Tongue (tissue), 2 donors: Measurements from ENCODE around the gene CDK4. TPM values are rescaled to one million over a fixed set of nuclear protein-coding genes. Genes with fewer than 3 reads are reported as not detected.
"Not testable (repeated sequence)": the region's sequence is repeated elsewhere in the genome, so short reads cannot be mapped to it uniquely, and the experiment has no call there.

Experiments used
- DNase-seq: peaks from one replicate; pipeline ENCODE4 v3.0.0-alpha.2; 2015
- total RNA-seq: library from RNA; depleted of rRNA; stranded (reverse); fragments of >200 nt; gene quantifications from one replicate; pipeline ENCODE4 v1.2.3, GENCODE V29; 2014

The CDK4 gene
- total RNA-seq, 1 donor from 2014 or later: 140 TPM

DNA sequence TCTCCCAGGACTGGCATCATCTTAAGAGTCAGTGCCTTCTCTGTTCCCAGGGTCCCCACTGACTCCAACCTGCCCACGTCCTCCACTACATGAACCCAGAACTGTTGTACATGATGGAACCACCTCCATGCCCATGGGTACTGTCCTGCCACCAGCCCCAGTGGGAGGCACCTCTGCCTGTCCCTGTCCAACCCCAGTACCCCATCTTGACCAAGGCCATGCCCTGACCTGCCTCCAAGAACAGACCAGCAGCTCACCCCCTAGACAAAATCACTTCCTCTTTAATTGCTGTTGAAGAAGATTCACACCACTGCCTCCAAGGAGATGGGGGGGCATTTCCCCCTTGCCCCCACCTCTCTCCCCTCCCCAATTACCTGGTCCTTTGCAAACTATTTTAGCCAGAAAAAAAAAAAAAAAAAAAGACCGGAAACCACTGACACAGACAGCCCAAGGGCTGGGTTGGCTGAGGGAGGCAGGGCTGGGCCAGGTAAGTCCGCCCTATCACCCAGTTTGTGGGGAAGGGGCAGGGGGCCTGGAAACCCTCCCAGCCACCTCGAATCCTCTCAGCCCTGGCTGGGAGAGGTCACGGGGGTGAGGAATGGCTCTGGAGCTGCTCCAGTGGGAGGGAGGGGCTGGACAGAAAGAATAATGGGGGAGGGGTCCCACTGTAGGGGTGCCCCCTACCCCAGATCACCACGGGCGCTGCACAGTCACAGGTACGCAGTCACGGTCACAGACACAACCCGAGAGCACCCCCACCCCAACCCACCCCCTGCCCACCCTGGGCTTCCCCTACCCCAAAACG, 27.0 kb downstream of the CDK4 start:
- DNase-seq: no peak

DNA sequence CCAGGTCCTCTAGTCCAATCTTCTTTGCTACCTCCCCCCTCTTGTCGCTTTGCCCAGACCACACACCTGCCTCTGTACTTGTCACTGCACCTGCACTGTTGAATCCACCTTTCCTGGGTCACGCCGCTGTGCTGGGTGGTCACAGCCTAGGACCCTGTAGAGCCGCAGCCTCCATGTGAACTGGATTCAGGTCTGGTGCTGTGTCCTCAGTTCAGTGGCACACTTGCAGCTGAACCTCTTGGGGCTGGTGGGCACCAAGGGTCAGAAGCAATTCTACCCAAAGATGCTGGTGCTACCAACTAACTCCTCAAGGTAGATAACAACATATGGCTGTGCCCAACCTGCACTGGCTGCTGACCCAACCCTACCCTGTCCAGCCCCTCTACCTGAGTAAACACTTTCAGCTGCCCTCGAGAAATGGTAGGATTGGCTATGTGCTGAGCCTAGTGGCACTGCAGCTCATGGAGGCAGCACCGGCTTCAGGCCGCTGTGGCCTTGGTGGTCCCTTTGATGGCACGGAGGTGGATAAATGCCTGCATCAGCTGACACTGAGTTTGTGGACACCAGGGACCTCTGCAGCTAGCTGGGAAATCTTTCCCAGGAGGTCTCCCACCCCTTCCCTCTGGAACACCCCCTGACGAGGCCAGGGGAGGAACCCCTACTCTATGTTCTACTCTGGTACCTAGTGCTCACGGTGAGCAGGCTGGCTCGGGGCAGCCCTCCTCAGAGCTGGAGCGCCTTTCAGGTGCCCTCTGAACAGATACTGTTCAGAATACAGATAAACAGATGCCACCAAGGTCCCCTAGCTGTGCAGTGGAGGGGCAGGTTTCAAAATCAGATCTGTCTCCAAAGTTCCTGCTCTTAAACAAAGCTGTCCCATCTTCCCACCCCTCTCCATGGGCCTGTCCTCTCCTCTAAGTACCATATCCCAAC, 27.8 kb downstream of the CDK4 start:
- no peak for DNase-seq

DNA sequence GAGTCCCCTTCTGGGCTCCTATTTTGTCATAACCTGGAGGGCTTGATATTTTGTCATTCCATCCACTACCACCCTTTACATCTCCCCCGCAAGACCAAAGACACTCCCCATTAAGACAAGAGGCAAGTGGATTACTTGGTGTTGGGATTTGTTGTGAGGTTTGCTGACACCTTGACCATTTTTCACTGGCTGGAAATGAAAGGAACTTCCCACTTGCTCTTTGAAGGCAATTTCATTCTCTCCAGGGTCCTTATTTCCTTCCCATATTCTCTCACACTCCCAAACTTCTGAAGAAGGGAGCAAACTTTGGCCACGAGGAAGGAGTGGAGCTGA, 28.5 kb downstream of the CDK4 start:
- no peak for DNase-seq

DNA sequence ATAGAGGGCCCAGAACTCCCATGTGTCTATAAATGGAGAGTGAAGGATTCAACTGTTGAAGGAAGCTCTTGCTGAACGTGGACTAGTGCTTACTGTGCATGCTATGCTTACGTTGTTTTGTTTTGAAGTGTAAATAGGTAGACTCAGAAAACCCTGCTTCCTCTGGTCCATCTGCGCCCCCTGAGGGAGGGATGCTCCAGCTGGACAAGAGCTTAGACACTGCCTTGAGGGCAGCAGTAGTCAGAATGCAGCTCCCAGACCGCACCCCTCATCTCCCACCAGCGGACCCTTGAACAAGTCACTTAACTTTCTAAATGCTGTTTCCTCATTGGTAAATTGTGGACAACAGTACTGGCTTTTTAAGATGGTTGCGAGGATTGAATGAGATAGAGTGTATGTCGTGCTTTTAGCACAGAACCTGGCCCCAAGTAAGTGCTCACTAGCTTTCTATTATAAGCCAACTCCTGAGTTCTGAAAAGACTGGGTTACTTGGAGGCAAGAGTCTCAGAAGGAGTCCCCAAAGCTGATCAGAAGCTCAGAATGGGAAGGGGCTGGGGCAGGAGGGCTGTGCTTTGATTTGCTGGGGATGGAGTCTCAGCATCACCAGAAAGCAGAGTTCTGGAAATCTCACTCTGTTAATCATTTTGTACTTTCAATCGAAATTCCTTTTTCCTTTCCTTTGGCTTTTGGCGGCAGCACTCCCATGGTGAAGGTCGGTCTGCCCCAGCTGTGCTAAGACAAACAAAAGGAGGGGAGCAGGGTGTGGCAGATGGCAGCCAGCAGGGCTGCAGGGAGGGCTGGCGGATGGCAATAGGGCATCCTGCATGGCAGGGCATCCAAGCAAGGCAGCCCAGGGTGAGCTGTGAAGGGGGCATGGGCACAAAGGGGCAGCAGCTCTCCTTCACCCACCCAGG, 29.1 kb downstream of the CDK4 start:
- no peak for DNase-seq

DNA sequence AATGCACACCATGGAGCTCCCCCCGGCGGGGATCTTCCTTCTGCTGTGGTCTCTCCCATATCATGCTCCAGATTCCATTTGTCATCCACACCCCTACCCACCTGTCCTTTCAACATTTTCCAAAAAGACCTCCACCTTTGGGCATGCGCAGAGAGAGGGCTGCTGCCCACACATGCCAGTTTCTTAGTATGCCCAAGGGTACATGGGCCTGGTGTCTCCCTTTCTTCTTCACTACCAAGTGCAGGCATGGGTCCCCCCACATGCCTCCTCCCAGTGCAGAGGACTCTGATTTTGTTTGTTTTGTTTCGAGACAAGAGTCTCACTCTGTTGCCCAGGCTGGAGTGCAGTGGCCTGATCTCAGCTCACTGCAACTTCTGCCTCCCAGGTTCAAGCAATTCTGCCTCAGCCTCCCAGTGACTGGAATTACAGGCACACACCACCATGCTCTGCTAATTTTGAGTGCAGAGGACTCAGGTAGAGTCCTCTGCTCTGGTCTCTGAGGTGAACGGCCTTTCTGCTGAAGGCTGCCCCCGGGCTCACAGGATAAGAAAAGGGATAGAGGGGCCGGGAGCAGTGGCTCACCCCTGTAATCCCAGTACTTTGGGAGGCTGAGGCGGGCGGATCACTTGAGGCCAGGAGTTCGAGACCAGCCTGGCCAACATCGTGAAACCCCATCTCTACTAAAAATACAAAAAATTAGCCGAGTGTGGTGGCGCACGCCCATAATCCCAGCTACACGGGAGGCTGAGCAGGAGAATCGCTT, 30.1 kb downstream of the CDK4 start:
- DNase-seq: not testable (repeated sequence)

DNA sequence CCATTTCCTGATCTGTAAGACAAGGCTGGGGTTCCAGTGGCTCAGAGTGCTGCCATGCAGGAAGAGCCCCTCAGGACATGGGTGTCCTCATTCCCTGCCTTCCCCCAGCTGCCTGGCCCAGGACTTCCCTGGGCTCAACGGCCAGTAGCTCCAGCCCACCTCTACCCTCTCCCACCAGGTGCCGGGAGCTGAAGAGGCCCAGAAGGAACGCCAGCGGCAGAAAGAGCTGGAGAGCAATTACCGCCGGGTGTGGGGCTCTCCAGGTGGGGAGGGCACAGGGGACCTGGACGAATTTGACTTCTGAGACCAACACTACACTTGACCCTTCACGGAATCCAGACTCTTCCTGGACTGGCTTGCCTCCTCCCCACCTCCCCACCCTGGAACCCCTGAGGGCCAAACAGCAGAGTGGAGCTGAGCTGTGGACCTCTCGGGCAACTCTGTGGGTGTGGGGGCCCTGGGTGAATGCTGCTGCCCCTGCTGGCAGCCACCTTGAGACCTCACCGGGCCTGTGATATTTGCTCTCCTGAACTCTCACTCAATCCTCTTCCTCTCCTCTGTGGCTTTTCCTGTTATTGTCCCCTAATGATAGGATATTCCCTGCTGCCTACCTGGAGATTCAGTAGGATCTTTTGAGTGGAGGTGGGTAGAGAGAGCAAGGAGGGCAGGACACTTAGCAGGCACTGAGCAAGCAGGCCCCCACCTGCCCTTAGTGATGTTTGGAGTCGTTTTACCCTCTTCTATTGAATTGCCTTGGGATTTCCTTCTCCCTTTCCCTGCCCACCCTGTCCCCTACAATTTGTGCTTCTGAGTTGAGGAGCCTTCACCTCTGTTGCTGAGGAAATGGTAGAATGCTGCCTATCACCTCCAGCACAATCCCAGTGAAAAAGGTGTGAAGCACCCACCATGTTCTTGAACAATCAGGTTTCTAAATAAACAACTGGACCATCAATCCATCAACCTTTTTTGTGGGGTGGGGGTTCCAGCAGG, 31.2 kb downstream of the CDK4 start:
- DNase-seq: no peak

DNA sequence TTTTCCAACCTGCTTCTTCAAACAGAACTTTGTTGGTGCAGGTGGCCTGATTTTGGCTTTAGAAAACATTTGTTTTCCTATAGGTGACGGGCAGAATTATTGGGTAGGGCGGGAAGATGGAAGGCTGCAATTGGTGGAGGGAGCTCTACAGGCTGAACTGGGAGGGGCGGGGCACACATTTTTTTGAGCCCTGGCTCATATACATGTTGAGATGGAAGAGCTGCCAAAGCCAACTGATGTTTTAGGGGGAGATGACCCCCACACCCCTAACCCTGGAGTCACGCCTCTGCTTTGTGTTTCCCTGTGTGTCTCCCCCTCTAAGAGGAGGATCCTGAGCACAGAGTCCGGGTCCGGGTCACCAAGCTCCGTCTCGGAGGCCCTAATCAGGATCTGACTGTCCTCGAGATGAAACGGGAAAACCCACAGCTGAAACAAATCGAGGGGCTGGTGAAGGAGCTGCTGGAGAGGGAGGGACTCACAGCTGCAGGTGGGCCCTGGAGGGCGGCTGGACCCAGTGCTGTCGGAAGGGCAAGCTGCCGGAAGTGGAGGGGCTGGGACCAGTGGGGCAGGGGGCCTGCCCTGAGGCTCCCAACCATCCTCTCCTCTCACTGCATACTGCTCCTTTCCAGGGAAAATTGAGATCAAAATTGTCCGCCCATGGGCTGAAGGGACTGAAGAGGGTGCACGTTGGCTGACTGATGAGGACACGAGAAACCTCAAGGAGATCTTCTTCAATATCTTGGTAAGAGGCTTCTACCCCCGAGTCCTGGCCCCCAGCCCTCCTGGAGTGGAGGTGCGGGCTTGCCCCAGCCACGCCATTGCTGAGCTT, 32.1 kb downstream of the CDK4 start:
- DNase-seq: no peak

DNA sequence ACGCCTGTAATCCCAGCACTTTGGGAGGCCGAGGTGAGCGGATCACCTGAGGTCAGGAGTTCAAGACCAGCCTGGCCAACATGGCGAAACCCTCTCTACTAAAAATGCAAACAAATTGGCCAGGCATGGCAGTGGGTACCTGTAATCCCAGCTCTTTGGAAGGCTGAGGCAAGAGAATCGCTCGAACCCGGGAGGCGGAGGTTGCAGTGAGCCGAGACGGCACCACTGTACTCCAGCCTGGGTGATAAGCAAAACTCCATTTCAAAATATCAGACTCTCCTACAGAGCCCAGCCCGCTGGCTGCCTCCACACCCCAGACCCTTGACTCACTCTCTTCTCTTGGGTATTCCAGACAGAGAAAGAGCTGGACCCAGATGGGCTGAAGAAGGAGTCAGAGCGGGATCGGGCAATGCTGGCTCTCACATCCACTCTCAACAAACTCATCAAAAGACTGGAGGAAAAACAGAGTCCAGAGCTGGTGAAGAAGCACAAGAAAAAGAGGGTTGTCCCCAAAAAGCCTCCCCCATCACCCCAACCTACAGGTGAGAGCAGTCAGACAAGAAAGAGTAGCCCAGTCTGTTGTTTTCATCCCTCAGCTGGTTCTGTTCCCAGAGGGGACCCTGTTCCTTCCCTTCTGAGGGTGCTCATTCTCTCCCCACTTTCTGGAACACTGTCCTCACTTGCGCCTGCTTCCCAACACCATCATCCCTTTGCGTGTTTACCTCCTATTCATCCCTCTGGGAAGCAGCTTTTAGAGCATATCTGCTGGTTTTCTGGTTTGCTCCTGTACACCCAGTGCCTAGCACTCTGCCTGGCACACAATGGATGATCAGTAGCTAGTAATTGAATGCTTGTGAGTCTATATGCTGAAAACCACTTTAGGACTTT, 33.2 kb downstream of the CDK4 start:
- no peak for DNase-seq

DNA sequence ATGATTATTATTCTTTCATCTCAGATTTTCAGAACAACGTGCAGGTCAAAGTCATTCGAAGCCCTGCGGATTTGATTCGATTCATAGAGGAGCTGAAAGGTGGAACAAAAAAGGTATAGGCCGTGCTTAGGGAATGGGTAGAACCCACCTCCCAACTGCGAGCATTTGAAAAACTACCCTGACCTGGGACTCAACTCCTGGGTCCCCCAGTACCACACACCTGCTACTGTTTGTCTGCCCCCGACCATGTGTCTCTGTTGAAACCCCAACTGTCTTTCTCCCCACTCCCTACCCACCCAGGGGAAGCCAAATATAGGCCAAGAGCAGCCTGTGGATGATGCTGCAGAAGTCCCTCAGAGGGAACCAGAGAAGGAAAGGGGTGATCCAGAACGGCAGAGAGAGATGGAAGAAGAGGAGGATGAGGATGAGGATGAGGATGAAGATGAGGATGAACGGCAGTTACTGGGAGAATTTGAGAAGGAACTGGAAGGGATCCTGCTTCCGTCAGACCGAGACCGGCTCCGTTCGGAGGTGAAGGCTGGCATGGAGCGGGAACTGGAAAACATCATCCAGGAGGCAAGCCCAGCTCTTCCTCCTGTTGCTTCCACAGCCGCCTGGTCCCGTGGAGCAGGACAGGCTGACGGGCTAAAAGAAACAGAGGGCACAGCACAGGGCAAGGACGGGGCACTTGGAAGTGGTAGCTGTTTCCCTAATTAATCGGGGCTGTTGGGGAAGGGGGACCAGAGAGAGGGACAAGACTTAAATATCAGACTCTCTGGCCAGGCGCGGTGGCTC, 34.1 kb downstream of the CDK4 start:
- no peak for DNase-seq

DNA sequence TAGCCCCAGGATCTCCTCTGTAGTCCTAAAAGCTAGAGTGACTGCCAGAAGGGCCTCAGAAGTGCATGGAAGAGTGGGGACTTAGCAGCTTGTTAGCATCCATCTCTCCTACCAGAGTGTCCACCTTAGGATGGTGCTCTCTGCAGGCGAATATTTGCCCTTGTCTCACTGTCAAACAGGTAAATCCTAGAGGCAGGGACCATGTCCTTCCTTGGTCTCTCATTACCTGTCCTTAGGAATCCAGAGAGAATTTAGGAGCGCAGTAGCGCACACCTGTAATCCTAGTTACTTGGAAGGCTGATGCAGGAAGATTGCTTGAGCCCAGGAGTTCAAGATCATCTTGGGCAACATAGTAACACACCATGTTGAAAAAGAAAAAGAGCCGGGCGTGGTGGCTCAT, 35.0 kb downstream of the CDK4 start:
- no peak for DNase-seq

DNA sequence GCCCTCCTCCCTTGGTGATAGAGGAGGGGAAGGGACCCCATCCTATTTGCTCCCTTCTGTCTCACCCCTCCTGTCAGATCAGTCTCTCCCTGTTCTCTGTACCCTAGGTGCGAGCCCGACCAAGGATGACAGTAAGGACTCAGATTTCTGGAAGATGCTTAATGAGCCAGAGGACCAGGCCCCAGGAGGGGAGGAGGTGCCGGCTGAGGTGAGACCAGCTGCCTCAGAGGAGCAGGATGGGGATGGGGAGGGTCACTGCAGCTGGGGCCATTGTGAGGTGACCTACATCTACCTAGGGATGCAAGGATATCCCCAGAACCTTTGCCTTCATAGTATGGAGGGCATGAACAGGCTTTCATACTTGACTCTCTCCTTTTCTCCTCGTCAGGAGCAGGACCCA, 35.8 kb downstream of the CDK4 start:
- no peak for DNase-seq

DNA sequence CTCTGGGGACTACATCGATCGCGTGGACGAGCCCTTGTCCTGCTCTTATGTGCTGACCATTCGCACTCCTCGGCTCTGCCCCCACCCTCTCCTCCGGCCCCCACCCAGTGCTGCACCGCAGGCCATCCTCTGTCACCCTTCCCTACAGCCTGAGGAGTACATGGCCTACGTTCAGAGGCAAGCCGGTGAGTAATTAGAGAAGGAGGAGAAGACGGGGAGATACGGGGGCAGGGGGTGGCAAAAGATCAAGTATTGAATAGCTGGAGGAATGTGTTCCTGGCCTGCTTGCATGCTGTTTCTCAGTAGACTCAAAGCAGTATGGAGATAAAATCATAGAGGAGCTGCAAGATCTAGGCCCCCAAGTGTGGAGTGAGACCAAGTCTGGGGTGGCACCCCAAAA, 36.3 kb downstream of the CDK4 start:
- DNase-seq: no peak

DNA sequence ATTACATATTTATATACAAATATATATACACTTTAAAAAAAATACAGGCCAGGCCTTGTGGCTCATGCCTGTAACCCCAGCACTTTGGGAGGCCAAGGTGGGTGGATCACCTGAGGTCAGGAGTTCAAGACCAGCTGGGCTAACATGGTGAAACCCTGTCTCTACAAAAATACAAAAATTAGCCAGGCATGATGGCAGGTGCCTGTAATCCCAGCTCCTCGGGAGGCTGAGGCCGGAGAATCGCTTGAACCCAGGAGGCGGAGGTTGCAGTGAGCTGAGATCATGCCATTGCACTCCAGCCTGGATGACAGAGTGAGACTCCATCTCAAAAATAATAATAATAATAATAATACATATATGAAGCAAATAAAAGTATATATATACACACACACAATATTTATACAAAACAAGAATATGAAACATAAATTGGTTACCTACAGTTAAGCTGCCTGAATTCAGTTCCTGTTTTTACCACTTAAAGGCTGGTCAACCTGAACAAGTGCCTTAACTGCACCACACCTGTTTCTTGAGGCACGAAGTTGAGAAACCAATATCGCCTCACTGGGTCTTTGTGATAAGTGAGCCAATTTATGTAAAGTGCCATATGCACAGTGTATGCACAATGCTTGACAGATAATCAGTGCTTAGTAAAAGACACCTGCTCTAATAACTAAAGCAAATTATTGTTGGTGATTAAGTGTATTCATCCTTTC, 36.9 kb downstream of the CDK4 start:
- DNase-seq: not testable (repeated sequence)

DNA sequence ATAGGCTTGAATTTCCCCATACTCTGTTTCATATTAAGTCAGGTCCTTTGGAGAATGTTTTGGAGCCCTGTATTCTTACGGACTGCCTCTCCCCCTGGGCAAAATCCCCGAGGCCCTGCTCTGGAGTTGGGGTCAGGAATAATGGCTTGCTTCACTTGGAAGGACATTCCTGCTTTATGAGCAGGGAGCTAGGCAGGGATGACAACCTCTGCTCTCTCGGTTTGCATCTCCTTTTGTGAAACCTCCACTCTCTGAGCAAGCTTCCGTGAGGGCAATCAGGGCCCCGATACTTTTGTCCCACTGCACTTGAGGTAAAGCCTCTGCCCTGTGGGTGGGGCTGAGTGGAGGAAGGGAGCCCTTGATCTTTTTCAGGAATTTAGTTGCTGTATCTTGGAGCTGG, 38.9 kb downstream of the CDK4 start:
- DNase-seq: no peak

DNA sequence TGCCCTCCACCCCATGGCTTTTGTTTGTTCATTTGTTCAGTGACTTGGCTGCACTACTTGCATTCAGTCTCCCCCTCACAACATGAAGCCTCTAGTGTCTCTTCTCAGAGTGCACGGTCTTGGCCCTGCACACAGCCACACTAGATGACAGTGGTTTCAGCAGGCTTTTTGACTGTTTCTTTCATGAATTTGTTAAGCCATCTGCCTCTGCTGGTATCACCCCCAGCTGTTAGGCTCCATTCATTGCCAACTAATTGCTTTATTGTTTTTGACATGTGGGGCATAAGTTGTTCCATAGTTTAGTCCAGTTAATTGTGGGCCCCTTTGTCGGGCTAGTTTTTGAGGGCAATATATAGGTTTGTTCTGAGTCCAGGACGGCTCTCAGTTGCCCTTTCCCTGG, 39.4 kb downstream of the CDK4 start:
- DNase-seq: no peak

DNA sequence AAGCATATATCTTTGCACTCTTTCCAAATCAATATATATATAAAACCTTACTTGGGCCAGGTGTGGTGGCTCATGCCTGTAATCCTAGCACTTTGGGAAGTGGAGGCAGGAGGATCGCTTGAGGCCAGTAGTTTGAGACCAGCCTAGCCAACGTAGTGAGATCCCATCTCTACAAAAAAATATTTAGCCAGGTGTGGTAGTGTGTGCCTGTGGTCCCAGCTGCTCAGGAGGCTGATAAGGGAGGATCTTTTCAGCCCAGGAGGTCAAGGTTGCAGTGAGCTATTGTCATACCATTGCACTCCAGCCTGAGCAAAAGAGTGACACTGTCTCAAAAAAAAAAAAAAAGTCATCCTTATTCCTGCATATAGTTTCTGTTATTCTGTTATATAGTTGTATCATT, 43.8 kb downstream of the CDK4 start:
- DNase-seq: no peak

DNA sequence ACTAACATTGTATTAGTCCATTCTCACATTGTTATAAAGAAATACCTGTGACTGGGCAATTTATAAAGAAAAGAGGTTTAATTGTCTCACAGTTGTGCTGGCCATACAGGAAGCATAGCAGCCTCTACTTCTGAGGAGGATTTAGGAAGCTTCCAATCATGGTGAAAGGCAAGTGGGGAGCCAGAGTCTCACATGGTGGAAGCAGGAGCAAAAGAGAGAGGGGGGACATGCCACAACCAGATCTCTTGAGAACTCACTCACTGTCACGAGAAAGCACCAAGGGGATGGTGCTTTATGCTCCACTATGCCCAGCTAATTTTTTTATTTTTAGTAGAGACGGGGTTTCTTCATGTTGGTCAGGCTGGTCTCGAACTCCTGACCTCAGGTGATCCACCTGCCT, 44.9 kb downstream of the CDK4 start:
- no peak for DNase-seq
